Left ventricle myocardium inferior (tissue), 1 donor: Measurements from ENCODE around the gene AGPAT2. TPM values are rescaled to one million over a fixed set of nuclear protein-coding genes. Genes with fewer than 3 reads are reported as not detected.

Source experiments
- DNase-seq: peaks from one replicate; pipeline ENCODE4 v3.0.0-alpha.2; 2020
- H3K27ac ChIP-seq: fragments of 200-600 bp; replicated peaks from 2 replicates; pipeline ENCODE4 v1.8.0; 2021
- H3K27me3 ChIP-seq: fragments of 200-600 bp; 2 replicates; pipeline ENCODE4 v1.8.0; 2021; ENCODE audit warnings: low read depth
- H3K36me3 ChIP-seq: fragments of 200-600 bp; 2 replicates; pipeline ENCODE4 v1.8.0; 2021
- H3K4me1 ChIP-seq: fragments of 200-600 bp; 2 replicates; pipeline ENCODE4 v1.8.0; 2021
- H3K4me3 ChIP-seq: fragments of 200-600 bp; 2 replicates; pipeline ENCODE4 v1.8.0; 2021; ENCODE audit warnings: mild to moderate bottlenecking, moderate library complexity
- H3K9me3 ChIP-seq: fragments of 200-600 bp; replicated peaks from 2 replicates; pipeline ENCODE4 v1.8.0; 2021
- intact Hi-C: fragments of 100-400 bp; cut with micrococcal nuclease; formaldehyde crosslinking; loops from one replicate; pipeline ENCODE4 v1.11.0; 2022
- total RNA-seq: library from RNA; stranded (reverse); fragmentation: NEBNext Ultra II Directional; extraction: Animal tissue kit (Norgen Biotek cat#: 25700); gene quantifications from one replicate; pipeline ENCODE4 v1.2.1, GENCODE V29; 2021
- TF ChIP-seq, protein P1 (sequence below): fragments of 200-600 bp; IDR thresholded peaks from 2 replicates; pipeline ENCODE4 v1.8.0; 2021; ENCODE audit warnings: antibody characterized with exemption, mild to moderate bottlenecking, borderline replicate concordance
- donor health status: DM: no; HTN: yes; CAD: no; lungs with severe emphysema.

Gene AGPAT2
- total RNA-seq, 1 donor from 2014 or later: 48.8 TPM

DNA sequence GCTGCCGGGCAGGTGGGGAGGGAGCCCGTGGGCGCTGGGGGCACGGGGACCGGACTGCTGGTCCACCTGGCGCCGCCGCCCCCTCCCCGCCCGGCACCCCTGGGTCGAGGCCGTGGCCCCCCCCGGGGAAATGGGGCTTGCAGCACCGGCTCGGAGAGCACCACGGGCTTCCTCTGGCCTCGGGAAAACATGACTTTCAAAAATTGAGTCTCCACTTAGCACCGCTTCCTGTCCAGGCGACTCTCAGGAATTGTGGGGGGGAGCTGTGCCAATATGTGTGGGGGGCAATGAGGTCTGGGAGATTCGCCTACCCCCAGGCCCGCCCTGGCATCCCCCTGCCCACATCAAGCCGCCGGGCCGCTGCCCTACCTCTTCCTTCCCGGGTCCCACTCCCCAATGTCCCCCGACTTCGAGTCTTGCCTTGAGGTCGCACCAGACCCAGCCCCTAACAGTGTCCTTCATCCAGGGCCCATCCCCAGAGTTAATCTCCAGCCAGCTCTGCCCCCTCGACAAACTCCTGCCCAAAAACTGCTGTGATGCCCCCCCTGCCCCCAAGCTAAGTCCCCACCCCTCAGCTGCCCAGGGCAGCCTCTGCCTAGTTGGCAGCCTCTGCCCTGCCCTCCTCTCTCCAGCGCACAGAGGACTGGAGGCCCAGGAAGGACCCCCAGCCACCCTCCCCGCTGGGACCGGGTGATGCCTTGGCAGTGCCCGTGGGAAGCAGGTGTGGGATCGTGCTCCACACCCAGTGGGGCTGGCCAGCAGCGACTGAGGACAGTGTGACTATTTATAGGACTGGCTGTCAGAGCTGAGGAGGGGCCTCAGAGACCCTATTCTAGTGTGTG is 20.7 kb downstream of the AGPAT2 start:
- intact Hi-C loops: no loop called here
- H3K27me3 ChIP-seq: peaks cover 3% of the 10 kb centered on the region
- peak overlapping the region; percentile 81 for H3K4me3 ChIP-seq

DNA sequence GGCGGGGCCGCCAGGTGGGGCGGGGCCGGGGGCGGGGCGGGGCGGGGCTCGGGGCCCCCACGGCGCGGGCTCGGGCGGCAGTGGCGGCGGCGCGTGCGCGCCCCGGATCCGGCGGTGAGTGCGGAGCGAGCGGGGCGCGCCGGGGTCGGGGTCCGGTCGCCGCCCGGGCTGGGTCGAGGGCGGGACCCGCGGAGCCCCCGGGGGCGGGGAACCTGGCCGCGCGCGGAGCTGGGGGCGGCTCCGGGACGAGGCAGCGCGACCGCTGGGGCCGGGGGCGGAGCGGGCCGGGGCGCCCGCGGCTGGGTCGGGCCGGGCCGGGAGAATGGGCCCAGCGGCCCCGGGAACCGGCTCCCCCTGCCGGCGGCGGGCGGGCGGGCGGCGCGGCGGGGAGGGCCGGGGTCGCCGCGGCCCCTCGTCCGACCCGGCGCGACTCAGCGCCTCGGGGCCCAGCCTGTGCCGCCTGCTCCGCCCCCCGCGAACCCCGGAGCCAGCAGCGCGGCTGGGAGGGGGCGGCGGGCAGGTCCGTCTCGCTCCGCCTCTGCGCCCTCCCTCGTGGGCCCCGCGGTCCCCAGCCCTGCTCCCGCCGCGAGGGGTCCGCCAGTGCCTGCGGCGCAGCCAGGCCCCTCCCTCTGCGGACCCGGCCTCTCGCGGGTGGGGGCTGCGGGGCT is 21.4 kb downstream of the AGPAT2 start:
- intact Hi-C loops: no loop called here

More for the DNA sequence above, 20.7 kb downstream of the AGPAT2 start:
- TF ChIP-seq, protein P1, sequence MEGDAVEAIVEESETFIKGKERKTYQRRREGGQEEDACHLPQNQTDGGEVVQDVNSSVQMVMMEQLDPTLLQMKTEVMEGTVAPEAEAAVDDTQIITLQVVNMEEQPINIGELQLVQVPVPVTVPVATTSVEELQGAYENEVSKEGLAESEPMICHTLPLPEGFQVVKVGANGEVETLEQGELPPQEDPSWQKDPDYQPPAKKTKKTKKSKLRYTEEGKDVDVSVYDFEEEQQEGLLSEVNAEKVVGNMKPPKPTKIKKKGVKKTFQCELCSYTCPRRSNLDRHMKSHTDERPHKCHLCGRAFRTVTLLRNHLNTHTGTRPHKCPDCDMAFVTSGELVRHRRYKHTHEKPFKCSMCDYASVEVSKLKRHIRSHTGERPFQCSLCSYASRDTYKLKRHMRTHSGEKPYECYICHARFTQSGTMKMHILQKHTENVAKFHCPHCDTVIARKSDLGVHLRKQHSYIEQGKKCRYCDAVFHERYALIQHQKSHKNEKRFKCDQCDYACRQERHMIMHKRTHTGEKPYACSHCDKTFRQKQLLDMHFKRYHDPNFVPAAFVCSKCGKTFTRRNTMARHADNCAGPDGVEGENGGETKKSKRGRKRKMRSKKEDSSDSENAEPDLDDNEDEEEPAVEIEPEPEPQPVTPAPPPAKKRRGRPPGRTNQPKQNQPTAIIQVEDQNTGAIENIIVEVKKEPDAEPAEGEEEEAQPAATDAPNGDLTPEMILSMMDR: no peak
- Histone ChIP-seq H3K9me3 (no peaks in the 10 kb centered on the region), H3K27ac (peak overlapping the region; percentile 87), H3K4me1 (peaks cover 52% of the 10 kb centered on the region), H3K36me3 (peaks cover 59% of the 10 kb centered on the region)
- DNase-seq: no peak

DNA sequence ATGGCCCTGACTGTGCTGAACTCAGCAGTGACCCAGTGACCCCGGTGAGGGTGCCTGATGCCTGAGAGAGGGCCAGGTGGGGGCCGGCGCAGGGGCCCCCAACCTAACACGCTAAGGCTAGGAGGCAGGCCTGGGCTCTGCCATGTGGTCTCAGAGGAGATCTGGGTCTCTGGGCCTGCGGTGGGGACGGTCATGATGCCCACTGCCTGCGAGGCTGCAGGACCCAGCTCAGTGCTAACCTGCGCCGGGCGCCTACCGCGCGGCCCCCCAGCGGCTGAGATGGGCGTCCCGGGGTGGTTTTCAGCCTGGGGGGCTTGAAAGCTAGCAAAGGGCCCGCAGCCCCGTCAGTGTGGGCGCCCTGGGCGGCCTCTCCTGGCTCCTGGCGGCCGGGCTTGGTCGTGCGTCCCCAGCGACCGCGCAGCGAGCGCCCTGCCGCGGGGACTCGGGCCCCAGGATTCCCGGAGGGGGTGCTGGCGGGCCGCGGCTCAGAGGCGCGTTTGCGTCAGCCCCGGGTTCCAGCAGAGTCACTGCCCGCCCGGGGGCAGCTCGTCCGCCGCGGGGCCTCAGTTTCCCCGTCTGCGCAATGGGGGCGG is 22.1 kb downstream of the AGPAT2 start:
- Histone ChIP-seq H3K27me3 (peaks cover 3% of the 10 kb centered on the region), H3K4me3 (peak overlapping the region; percentile 81), H3K36me3 (peaks cover 52% of the 10 kb centered on the region), H3K27ac (peak overlapping the region; percentile 92), H3K4me1 (peaks cover 43% of the 10 kb centered on the region), H3K9me3 (no peaks in the 10 kb centered on the region)
- intact Hi-C loops: no loop called here
- TF ChIP-seq, protein P1: peak; percentile 48
- DNase-seq: no peak

More for the DNA sequence above, 21.4 kb downstream of the AGPAT2 start:
- H3K9me3 ChIP-seq: no peaks in the 10 kb centered on the region
- H3K36me3 ChIP-seq: peaks cover 58% of the 10 kb centered on the region
- H3K27me3 ChIP-seq: peaks cover 3% of the 10 kb centered on the region
- peaks cover 47% of the 10 kb centered on the region for H3K4me1 ChIP-seq
- TF ChIP-seq, protein P1: no peak
- DNase-seq: no peak
- peak overlapping the region; percentile 92 for H3K27ac ChIP-seq
- H3K4me3 ChIP-seq: peak overlapping the region; percentile 81

DNA sequence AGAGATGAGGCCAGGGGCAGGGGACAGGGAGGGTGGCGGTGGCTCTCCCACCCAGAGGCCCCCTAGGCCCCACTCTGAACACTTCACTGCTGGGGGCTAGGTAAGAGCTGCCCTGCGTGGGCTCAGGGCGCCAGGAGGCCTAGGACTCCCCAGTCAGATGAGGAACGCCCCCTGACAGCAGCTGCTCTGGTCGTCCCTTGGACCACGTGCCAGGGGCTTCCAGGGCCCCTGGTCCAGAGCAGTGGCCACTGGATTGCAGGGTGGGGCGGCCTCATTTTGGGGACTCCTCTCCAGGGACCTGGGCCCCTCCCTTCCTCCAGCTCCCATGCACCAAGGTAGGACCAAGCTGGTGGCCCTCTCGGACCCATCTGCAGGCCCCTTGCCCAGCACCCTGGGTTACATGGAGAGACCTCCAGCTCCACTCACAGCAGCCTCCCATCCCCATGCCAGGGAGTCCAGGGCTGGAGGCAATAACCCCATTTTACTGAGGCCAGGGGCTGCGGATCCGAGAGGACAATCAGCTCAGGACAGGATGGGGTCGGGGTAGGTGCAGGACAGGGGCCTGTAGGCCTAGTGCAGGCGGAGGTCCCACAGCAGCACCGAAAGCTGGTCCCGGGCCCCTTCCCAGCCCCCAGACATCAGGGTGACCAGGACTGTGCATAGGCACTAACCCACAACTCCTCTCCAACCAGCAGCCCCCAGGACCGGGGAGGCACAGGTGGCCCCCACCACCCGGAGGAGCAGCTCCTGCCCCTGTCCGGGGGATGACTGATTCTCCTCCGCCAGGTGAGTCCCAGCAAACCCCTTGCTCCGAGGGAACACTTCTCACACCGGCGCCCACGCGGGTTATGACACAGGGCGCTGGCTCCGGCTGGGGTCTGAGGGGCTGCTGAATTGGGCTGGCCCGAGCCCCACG is 23.0 kb downstream of the AGPAT2 start:
- Histone ChIP-seq H3K4me3 (peak overlapping the region; percentile 81), H3K9me3 (no peaks in the 10 kb centered on the region), H3K27me3 (peaks cover 11% of the 10 kb centered on the region), H3K4me1 (peaks cover 45% of the 10 kb centered on the region), H3K36me3 (peaks cover 43% of the 10 kb centered on the region), H3K27ac (peak overlapping the region; percentile 92)
- intact Hi-C loops: no loop called here
- TF ChIP-seq, protein P1: no peak
- DNase-seq: no peak
